Uterus (tissue), 4 donors: ENCODE data around the gene LYPD6B. TPM values are rescaled to one million over a fixed set of nuclear protein-coding genes. Genes with fewer than 3 reads are reported as not detected.

Source experiments
- DNase-seq, 2 donors: peaks; one replicate each; pipeline ENCODE4 v3.0.0-alpha.2; 2019 to 2020
- H3K27ac ChIP-seq, 2 donors: fragments of 200-600 bp; sonication (generic); 1 replicate in 1 of 2; 2 replicates in 1 of 2; pipeline ENCODE4 v1.5.1; 2016 to 2018
- H3K27me3 ChIP-seq, 2 donors: fragments of 200-600 bp; sonication (generic); one replicate each; pipeline ENCODE4 v1.5.1; 2018 to 2019; ENCODE audit warnings: control low read depth in 1 of 2
- H3K36me3 ChIP-seq, 2 donors: fragments of 200-600 bp; sonication (generic); one replicate each; pipeline ENCODE4 v1.5.1; 2019; ENCODE audit warnings: control low read depth in 1 of 2
- H3K4me1 ChIP-seq, 2 donors: fragments of 200-600 bp; sonication (generic); one replicate each; pipeline ENCODE4 v1.5.1; 2018 to 2019; ENCODE audit warnings: control low read depth in 1 of 2
- H3K4me3 ChIP-seq, 2 donors: fragments of 200-600 bp; sonication (generic); 1 replicate in 1 of 2; 2 replicates in 1 of 2; pipeline ENCODE4 v1.5.1; 2018 to 2019; ENCODE audit warnings: mild to moderate bottlenecking in 1 of 2
- H3K9me3 ChIP-seq, 2 donors: fragments of 200-600 bp; sonication (generic); one replicate each; pipeline ENCODE4 v1.5.1; 2019; ENCODE audit warnings: control low read depth in 1 of 2
- CTCF ChIP-seq, 4 experiments: fragments of 200-600 bp in 2 of 4; fragments of 450-650 bp in 2 of 4; sonication (generic) in 2 of 4; IDR thresholded peaks; one replicate each; pipeline ENCODE4 v1.5.1; 2016 to 2019; ENCODE audit warnings: antibody characterized with exemption in 4 of 4, mild to moderate bottlenecking in 2 of 4, moderate library complexity in 1 of 4
- POLR2A ChIP-seq, 2 donors: fragments of 450-650 bp; IDR thresholded peaks; one replicate each; pipeline ENCODE4 v1.6.1; 2016; ENCODE audit warnings: antibody characterized with exemption in 2 of 2, mild to moderate bottlenecking in 1 of 2, moderate library complexity in 1 of 2
- intact Hi-C: fragments of 100-400 bp; cut with DNase I; formaldehyde crosslinking; loops from one replicate; pipeline ENCODE4 v1.15.1; 2023; ENCODE audit warnings: low total_unique reads
- total RNA-seq, 4 donors: library from RNA; depleted of rRNA in 3 of 4; stranded (reverse); fragments of >200 nt in 3 of 4; gene quantifications; one replicate each; pipeline versions ENCODE4 v1.1.0 to v1.2.4, GENCODE V29; 2014 to 2023
- donor health status: DM: yes; HTN: yes; CAD: no.

The LYPD6B gene
- total RNA-seq, 4 donors from 2014 or later: 0.27 to 9.8 TPM; not detected in 2

- no peak overlapping the region for H3K27ac ChIP-seq
- no peaks in the 10 kb centered on the region for H3K36me3 ChIP-seq
- intact Hi-C loops: no loop called here
- no peaks in the 10 kb centered on the region for H3K9me3 ChIP-seq
- no peak for DNase-seq
- TF ChIP-seq CTCF (IDR thresholded peaks at IDR 0.05) (no peak), POLR2A (IDR thresholded peaks at IDR 0.05) (no peak)
- H3K4me1 ChIP-seq: no peaks in the 10 kb centered on the region
- H3K27me3 ChIP-seq: no peaks in the 10 kb centered on the region
- H3K4me3 ChIP-seq: no peak overlapping the region
These were observed 10.1 kb upstream of the LYPD6B start for GRCh38 chr2:149028377-149028776.

- Histone ChIP-seq H3K27me3 (no peaks in the 10 kb centered on the region), H3K4me3 (no peak overlapping the region), H3K9me3 (no peaks in the 10 kb centered on the region), H3K4me1 (no peaks in the 10 kb centered on the region), H3K36me3 (no peaks in the 10 kb centered on the region), H3K27ac (no peak overlapping the region)
- intact Hi-C loops: no loop called here
- no peak for DNase-seq
- TF ChIP-seq POLR2A (IDR thresholded peaks at IDR 0.05) (no peak), CTCF (IDR thresholded peaks at IDR 0.05) (no peak)
These were observed 9.6 kb upstream of the LYPD6B start for GRCh38 chr2:149028891-149029290.

GRCh38 chr2:149029307-149029965 is 9.1 kb upstream of the LYPD6B start:
- no peaks in the 10 kb centered on the region for H3K27me3 ChIP-seq
- TF ChIP-seq POLR2A (IDR thresholded peaks at IDR 0.05): no peak
- TF ChIP-seq CTCF (IDR thresholded peaks at IDR 0.05): no peak
- no peak overlapping the region for H3K27ac ChIP-seq
- no peaks in the 10 kb centered on the region for H3K9me3 ChIP-seq
- intact Hi-C loops: no loop called here
- H3K4me1 ChIP-seq: no peaks in the 10 kb centered on the region
- no peak overlapping the region for H3K4me3 ChIP-seq
- no peaks in the 10 kb centered on the region for H3K36me3 ChIP-seq
- DNase-seq: no peak

DNA sequence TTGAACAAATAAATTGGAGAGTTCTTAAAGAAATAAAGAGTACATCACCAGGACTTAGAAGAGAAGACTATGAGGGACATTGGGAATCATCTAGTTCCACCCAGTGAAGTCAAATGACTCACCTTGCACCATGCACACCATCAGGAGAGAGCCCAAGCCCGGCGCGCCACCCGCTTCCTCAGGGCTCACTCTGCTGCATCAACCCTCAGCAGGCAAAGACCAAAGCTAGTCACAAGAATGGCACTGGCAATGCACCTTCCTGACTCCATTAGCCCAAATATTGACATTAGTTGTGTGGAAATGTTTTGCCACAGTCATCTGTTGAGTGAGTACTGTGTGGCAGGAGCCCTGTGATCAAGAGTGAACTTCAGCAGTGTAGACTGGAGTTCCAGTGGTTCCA is 7.1 kb upstream of the LYPD6B start:
- DNase-seq: no peak
- intact Hi-C loops: no loop called here
- no peaks in the 10 kb centered on the region for H3K9me3 ChIP-seq
- no peaks in the 10 kb centered on the region for H3K27me3 ChIP-seq
- no peaks in the 10 kb centered on the region for H3K36me3 ChIP-seq
- no peaks in the 10 kb centered on the region for H3K4me1 ChIP-seq
- H3K4me3 ChIP-seq: no peak overlapping the region
- TF ChIP-seq CTCF (IDR thresholded peaks at IDR 0.05): no peak
- no peak for TF ChIP-seq POLR2A (IDR thresholded peaks at IDR 0.05)
- no peak overlapping the region for H3K27ac ChIP-seq

- Histone ChIP-seq H3K36me3 (no peaks in the 10 kb centered on the region), H3K4me1 (no peaks in the 10 kb centered on the region), H3K27ac (no peak overlapping the region), H3K27me3 (no peaks in the 10 kb centered on the region), H3K4me3 (no peak overlapping the region), H3K9me3 (no peaks in the 10 kb centered on the region)
- intact Hi-C loops: no loop called here
- no peak for DNase-seq
- TF ChIP-seq POLR2A (IDR thresholded peaks at IDR 0.05) (no peak), CTCF (IDR thresholded peaks at IDR 0.05) (no peak)
These were observed 4.8 kb upstream of the LYPD6B start for GRCh38 chr2:149033716-149034115.
